K562 (cell line): ENCODE data around the gene GPT2. TPM values are rescaled to one million over a fixed set of nuclear protein-coding genes. Genes with fewer than 3 reads are reported as not detected.

Source experiments
- REST ChIP-seq, 2 experiments: fragments of 450-650 bp; formaldehyde crosslinking in 1 of 2; IDR thresholded peaks; 2 replicates each; pipeline versions ENCODE4 v1.4.0 to v1.6.1; 2014 to 2020; ENCODE audit warnings: mild to moderate bottlenecking in 2 of 2, borderline replicate concordance in 1 of 2, low read depth in 1 of 2
- polyA plus RNA-seq, 8 experiments: library from polyadenylated mRNA; depleted of rRNA in 4 of 8; stranded (reverse) in 5 of 8; unstranded in 3 of 8; fragments of >200 nt; fragmentation: Nextera tagmentation in 2 of 8; fragmentation: Illumina TruSeq in 1 of 8; extraction: Ambion mirVana in 2 of 8; extraction: Trizol in 1 of 8; gene quantifications; 2 replicates each; pipeline versions ENCODE4 v1.2.1 to v1.2.3, GENCODE V29; 2011 to 2014; ENCODE audit warnings: inconsistent platforms in 1 of 8, missing spikeins in 1 of 8
- total RNA-seq, 7 experiments: library from RNA; depleted of rRNA in 6 of 7; stranded (reverse); fragments of >200 nt in 6 of 7; fragmentation: Illumina TruSeq in 2 of 7; extraction: Trizol in 2 of 7; gene quantifications; 2 replicates each; pipeline versions ENCODE4 v1.2.1 to v1.2.3, GENCODE V29; 2011 to 2021; ENCODE audit warnings: low replicate concordance in 1 of 7

The GPT2 gene
- total and polyA plus RNA-seq, 9 of the 15 experiments (the other 6 are each of a cell fraction or from before 2014, with no cell fraction given): 0.79 to 14.4 (median 5.8) TPM

- TF ChIP-seq REST (IDR thresholded peaks at IDR 0.05; ENCODE audit: borderline replicate concordance) (0 out of 2 replicates have a peak, but pooled peaks have one; percentile 6), REST (CRISPR knock-in tag; IDR thresholded peaks at IDR 0.05; ENCODE audit: low read depth) (no peak)
These were observed 541 bp downstream of the GPT2 start (continued) for GRCh38 chr16:46884513-46885293.
